ENCODE data around the gene FN1. TPM values are rescaled to one million over a fixed set of nuclear protein-coding genes. Genes with fewer than 3 reads are reported as not detected.

Gene FN1
- total RNA-seq, 1 experiment from 2014 or later = 11.1 TPM

GRCh38 chr2:215431290-215431689 lies 4.6 kb downstream of the FN1 start:
- peaks cover 16 to 31% of the 10 kb centered on the region in 2 experiments for H3K4me1 ChIP-seq (ENCODE audit: control insufficient read depth in 1 of 2, insufficient read depth in 2 of 2, low read length in 2 of 2)
- no peaks in the 10 kb centered on the region for H4K20me1 ChIP-seq (ENCODE audit: insufficient read depth)
- ChIA-PET POLR2A (no interaction called here), RAD21 (ENCODE audit: low non-redundant PET in 1 of 2, low total read pairs in 2 of 2, uncharacterized antibody in 2 of 2, unreplicated experiment in 2 of 2) (no interaction called here), CTCF (no interaction called here)
- no peak overlapping the region for H3K9ac ChIP-seq (ENCODE audit: low read length)
- intact Hi-C loops (cut with micrococcal nuclease) = no loop called here
- H3K36me3 ChIP-seq (ENCODE audit: control insufficient read depth in 1 of 2, insufficient read depth in 2 of 2, low read length in 2 of 2) = no peaks in the 10 kb centered on the region
- no peak overlapping the region for H3K4me2 ChIP-seq (ENCODE audit: low read length)
- TF ChIP-seq TCF7L2 (IDR thresholded peaks at IDR 0.05; ENCODE audit: borderline replicate concordance, extremely low read depth, insufficient read depth, insufficient read length) (no peak), ZFX (IDR thresholded peaks at IDR 0.05) (no peak)
- no peak for ATAC-seq
- H3K27ac ChIP-seq (ENCODE audit: low read depth, low read length) = no peak overlapping the region
- H3K27me3 ChIP-seq (ENCODE audit: insufficient read depth, low read length) = no peaks in the 10 kb centered on the region
- DNase-seq (ENCODE audit: low read depth, low spot score) = no peak
- H3K4me3 ChIP-seq (replicated peaks in 1 of 2; ENCODE audit: low read depth in 1 of 2, low read length in 2 of 2) = no peak overlapping the region
- no TSS peak for BruUV-seq (replicated peaks)
- no peaks in the 10 kb centered on the region for H3K79me2 ChIP-seq (ENCODE audit: insufficient read depth, low read length)
- no peaks in the 10 kb centered on the region for H3K9me3 ChIP-seq (ENCODE audit: control insufficient read depth in 1 of 2, insufficient read depth in 1 of 2, low read depth in 1 of 2, low read length in 2 of 2)
- no peaks in the 10 kb centered on the region for H3K9me2 ChIP-seq (ENCODE audit: insufficient read depth)
- peak overlapping the region; percentile 27 for H2AFZ ChIP-seq (ENCODE audit: low read depth, low read length, poor library complexity, severe bottlenecking)

GRCh38 chr2:215430528-215431187 lies 5.2 kb downstream of the FN1 start:
- no peaks in the 10 kb centered on the region for H4K20me1 ChIP-seq (ENCODE audit: insufficient read depth)
- ChIA-PET CTCF (no interaction called here), RAD21 (ENCODE audit: low non-redundant PET in 1 of 2, low total read pairs in 2 of 2, uncharacterized antibody in 2 of 2, unreplicated experiment in 2 of 2) (no interaction called here), POLR2A (no interaction called here)
- H3K4me2 ChIP-seq (ENCODE audit: low read length) = no peak overlapping the region
- H2AFZ ChIP-seq (ENCODE audit: low read depth, low read length, poor library complexity, severe bottlenecking) = peak overlapping the region; percentile 27
- BruUV-seq (replicated peaks) = no TSS peak
- H3K9ac ChIP-seq (ENCODE audit: low read length) = no peak overlapping the region
- H3K4me3 ChIP-seq (replicated peaks in 1 of 2; ENCODE audit: low read depth in 1 of 2, low read length in 2 of 2) = no peak overlapping the region
- TF ChIP-seq JUND (IDR thresholded peaks at IDR 0.05) (no peak), EZH2 (IDR thresholded peaks at IDR 0.05) (no peak), SIN3A (IDR thresholded peaks at IDR 0.05; ENCODE audit: low read depth) (no peak), ZBTB33 (IDR thresholded peaks at IDR 0.05; ENCODE audit: extremely low read depth, insufficient replicate concordance, low read length) (no peak), ATF3 (IDR thresholded peaks at IDR 0.05) (no peak), SRF (IDR thresholded peaks at IDR 0.05; ENCODE audit: low read depth) (no peak), REST (IDR thresholded peaks at IDR 0.05; ENCODE audit: low read depth) (no peak), FOSL1 (IDR thresholded peaks at IDR 0.05; ENCODE audit: low read depth) (no peak)
- H3K4me1 ChIP-seq (ENCODE audit: control insufficient read depth in 1 of 2, insufficient read depth in 2 of 2, low read length in 2 of 2) = peaks cover 16 to 28% of the 10 kb centered on the region in 2 experiments
- no peaks in the 10 kb centered on the region for H3K9me2 ChIP-seq (ENCODE audit: insufficient read depth)
- no peaks in the 10 kb centered on the region for H3K36me3 ChIP-seq (ENCODE audit: control insufficient read depth in 1 of 2, insufficient read depth in 2 of 2, low read length in 2 of 2)
- H3K9me3 ChIP-seq (ENCODE audit: control insufficient read depth in 1 of 2, insufficient read depth in 1 of 2, low read depth in 1 of 2, low read length in 2 of 2) = no peaks in the 10 kb centered on the region
- no peak for ATAC-seq
- no peak for DNase-seq (ENCODE audit: low read depth, low spot score)
- no peaks in the 10 kb centered on the region for H3K27me3 ChIP-seq (ENCODE audit: insufficient read depth, low read length)
- intact Hi-C loops (cut with micrococcal nuclease) = no loop called here
- H3K79me2 ChIP-seq (ENCODE audit: insufficient read depth, low read length) = no peaks in the 10 kb centered on the region
- no peak overlapping the region for H3K27ac ChIP-seq (ENCODE audit: low read depth, low read length)
